Trophoblast cell (in vitro differentiated cells and primary cell): ENCODE data around the gene SLC22A23.
A peak's percentile ranks its signal among the peaks of the same experiment; 100 is the strongest.

Experiments used
- DNase-seq, 2 donors: peaks; one replicate each; pipeline ENCODE4 v3.0.0-alpha.2; 2016
- H2AFZ ChIP-seq: 2 replicates; pipeline ENCODE4 v1.6.1; 2013; ENCODE audit warnings: low read length, moderate library complexity, mild to moderate bottlenecking; ENCODE audit not compliant: insufficient read depth, poor library complexity
- H2AK5ac ChIP-seq: 2 replicates; pipeline ENCODE4 v1.6.1; 2013; ENCODE audit warnings: mild to moderate bottlenecking, low read length
- H2BK120ac ChIP-seq: 2 replicates; pipeline ENCODE4 v1.6.1; 2013; ENCODE audit warnings: low read length, mild to moderate bottlenecking, moderate library complexity; ENCODE audit not compliant: insufficient read depth, poor library complexity
- H2BK12ac ChIP-seq: 2 replicates; pipeline ENCODE4 v1.6.1; 2013; ENCODE audit warnings: mild to moderate bottlenecking, low read length, moderate library complexity
- H2BK5ac ChIP-seq: 2 replicates; pipeline ENCODE4 v1.6.1; 2013; ENCODE audit warnings: low read length, low read depth, moderate library complexity, mild to moderate bottlenecking; ENCODE audit not compliant: poor library complexity
- H3K14ac ChIP-seq: 2 replicates; pipeline ENCODE4 v1.6.1; 2013; ENCODE audit warnings: mild to moderate bottlenecking, low read length
- H3K18ac ChIP-seq: 2 replicates; pipeline ENCODE4 v1.6.1; 2013; ENCODE audit warnings: mild to moderate bottlenecking, low read length
- H3K23ac ChIP-seq: 2 replicates; pipeline ENCODE4 v1.6.1; 2013; ENCODE audit warnings: low read length
- H3K27ac ChIP-seq: 2 replicates; pipeline ENCODE4 v1.5.1; 2013; ENCODE audit warnings: low read depth, mild to moderate bottlenecking, inconsistent platforms, low read length, moderate library complexity
- H3K27me3 ChIP-seq: 2 replicates; pipeline ENCODE4 v1.6.1; 2013; ENCODE audit warnings: inconsistent platforms, mild to moderate bottlenecking, low read length, moderate library complexity; ENCODE audit not compliant: insufficient read depth
- H3K36me3 ChIP-seq, 2 experiments: 1 replicate in 1 of 2; 2 replicates in 1 of 2; pipeline ENCODE4 v1.6.1; 2013; ENCODE audit warnings: low read length in 2 of 2, mild to moderate bottlenecking in 2 of 2, moderate library complexity in 1 of 2; ENCODE audit not compliant: insufficient read depth in 2 of 2, control insufficient read depth in 1 of 2
- H3K4ac ChIP-seq: 2 replicates; pipeline ENCODE4 v1.6.1; 2013; ENCODE audit warnings: low read depth, mild to moderate bottlenecking, low read length, moderate library complexity
- H3K4me1 ChIP-seq, 2 experiments: 1 replicate in 1 of 2; 2 replicates in 1 of 2; pipeline ENCODE4 v1.6.1; 2013; ENCODE audit warnings: low read length in 2 of 2, mild to moderate bottlenecking in 2 of 2, moderate library complexity in 1 of 2; ENCODE audit not compliant: insufficient read depth in 2 of 2, control insufficient read depth in 1 of 2
- H3K4me2 ChIP-seq: 2 replicates; pipeline ENCODE4 v1.6.1; 2013; ENCODE audit warnings: inconsistent platforms, mild to moderate bottlenecking, low read length, moderate library complexity
- H3K4me3 ChIP-seq: 2 replicates; pipeline ENCODE4 v1.5.1; 2013; ENCODE audit warnings: mild to moderate bottlenecking, low read depth, low read length, inconsistent platforms
- H3K79me1 ChIP-seq: one replicate; pipeline ENCODE4 v1.6.1; 2013; ENCODE audit warnings: low read length
- H3K79me2 ChIP-seq: 2 replicates; pipeline ENCODE4 v1.6.1; 2013; ENCODE audit warnings: low read length, mild to moderate bottlenecking; ENCODE audit not compliant: control insufficient read depth, insufficient read depth, poor library complexity
- H3K9ac ChIP-seq: 2 replicates; pipeline ENCODE4 v1.6.1; 2013; ENCODE audit warnings: mild to moderate bottlenecking, low read length
- H3K9me3 ChIP-seq: 2 replicates; pipeline ENCODE4 v1.6.1; 2013; ENCODE audit warnings: low read depth, mild to moderate bottlenecking, control low read depth, inconsistent platforms, low read length; ENCODE audit not compliant: insufficient read depth
- H4K12ac ChIP-seq: 2 replicates; pipeline ENCODE4 v1.6.1; 2013; ENCODE audit warnings: low read depth, mild to moderate bottlenecking, low read length, moderate library complexity
- H4K8ac ChIP-seq: 2 replicates; pipeline ENCODE4 v1.6.1; 2013; ENCODE audit warnings: low read depth, mild to moderate bottlenecking, low read length, moderate library complexity
- H4K91ac ChIP-seq: one replicate; pipeline ENCODE4 v1.6.1; 2013; ENCODE audit warnings: low read depth, mild to moderate bottlenecking, low read length, moderate library complexity
- WGBS: extraction: QIAGEN DNeasy Blood & Tissue Kit; methylation state at CpG from one replicate; pipeline ENCODE4 v1.1.7; 2013; ENCODE audit warnings: missing lambda C conversion rate; ENCODE audit not compliant: insufficient read length, insufficient coverage; ENCODE audit errors: extremely low coverage; 5-methylcytosine and 5-hydroxymethylcytosine counted together

SLC22A23 gene

DNA sequence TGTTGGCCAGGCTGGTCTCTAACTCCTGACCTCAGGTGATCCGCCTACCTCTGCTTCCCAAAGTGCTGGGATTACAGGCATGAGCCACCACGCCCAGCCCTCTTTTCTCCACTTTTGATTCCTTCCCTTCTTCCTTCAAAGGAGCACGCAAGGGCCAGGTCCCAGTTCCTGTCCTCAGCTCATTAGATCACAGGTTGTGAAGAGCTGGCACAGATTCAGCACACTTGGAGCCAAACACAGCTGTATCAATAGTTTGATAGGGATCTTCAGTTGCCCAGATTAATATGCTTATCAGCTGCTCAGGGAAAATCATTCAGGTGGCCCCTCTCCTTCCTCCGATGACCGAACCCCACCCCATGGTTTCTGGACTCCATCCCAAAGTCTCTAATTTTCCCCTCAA lies 14.4 kb upstream of the SLC22A23 start:
- Histone ChIP-seq H4K12ac (no peak overlapping the region), H3K18ac (no peak overlapping the region), H3K4ac (peak overlapping the region; percentile 37), H3K36me3 (no peaks in the 10 kb centered on the region), H3K27ac (no peak overlapping the region), H3K4me1 (peaks cover 2 to 3% of the 10 kb centered on the region in 2 experiments), H2BK5ac (no peak overlapping the region), H3K4me3 (no peak overlapping the region), H3K14ac (no peak overlapping the region), H2BK120ac (no peak overlapping the region), H4K8ac (no peak overlapping the region), H3K79me1 (no peaks in the 10 kb centered on the region), H2AK5ac (peak overlapping the region; percentile 51), H2AFZ (no peak overlapping the region), H3K23ac (no peak overlapping the region), H4K91ac (no peak overlapping the region), H2BK12ac (peak overlapping the region; percentile 81), H3K9me3 (no peaks in the 10 kb centered on the region), H3K9ac (no peak overlapping the region), H3K27me3 (no peaks in the 10 kb centered on the region), H3K4me2 (no peak overlapping the region), H3K79me2 (no peaks in the 10 kb centered on the region)
- DNase-seq, result no peak
- no CpG with 5 or more reads among the region's 5 CpGs for WGBS

DNA sequence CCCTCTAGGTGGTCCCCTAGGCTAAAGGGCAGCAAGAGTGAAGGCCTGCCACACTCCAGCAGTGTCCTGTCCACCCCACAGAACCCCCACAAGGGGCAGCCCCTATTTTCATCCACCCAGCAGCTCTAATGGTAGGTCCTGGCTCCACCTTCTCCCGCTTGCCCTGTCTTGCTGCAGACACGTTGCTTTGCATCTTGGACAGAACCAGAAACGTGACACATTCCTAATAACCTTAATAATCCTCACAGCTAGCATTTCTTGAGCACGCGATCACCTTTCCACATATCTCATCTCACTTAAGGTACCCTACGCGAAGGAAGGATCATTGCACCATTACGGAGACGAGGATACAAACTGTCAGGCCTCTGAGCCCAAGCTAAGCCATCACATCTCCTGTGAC lies 11.7 kb upstream of the SLC22A23 start:
- Histone ChIP-seq H4K12ac (no peak overlapping the region), H3K9ac (no peak overlapping the region), H3K4me2 (no peak overlapping the region), H2BK12ac (no peak overlapping the region), H2AFZ (no peak overlapping the region), H3K27me3 (no peaks in the 10 kb centered on the region), H3K4me1 (peaks cover 2 to 3% of the 10 kb centered on the region in 2 experiments), H3K27ac (no peak overlapping the region), H3K4ac (no peak overlapping the region), H4K8ac (no peak overlapping the region), H3K9me3 (peaks cover 2% of the 10 kb centered on the region), H2BK5ac (no peak overlapping the region), H3K36me3 (peaks cover 0 to under 1% of the 10 kb centered on the region in 2 experiments), H3K79me1 (no peaks in the 10 kb centered on the region), H2AK5ac (no peak overlapping the region), H4K91ac (no peak overlapping the region), H3K18ac (no peak overlapping the region), H3K14ac (no peak overlapping the region), H3K4me3 (no peak overlapping the region), H3K23ac (no peak overlapping the region), H2BK120ac (no peak overlapping the region), H3K79me2 (no peaks in the 10 kb centered on the region)
- peak in 1 of 2 donors; percentile 47 for DNase-seq
- WGBS, result no CpG with 5 or more reads among the region's 9 CpGs

DNA sequence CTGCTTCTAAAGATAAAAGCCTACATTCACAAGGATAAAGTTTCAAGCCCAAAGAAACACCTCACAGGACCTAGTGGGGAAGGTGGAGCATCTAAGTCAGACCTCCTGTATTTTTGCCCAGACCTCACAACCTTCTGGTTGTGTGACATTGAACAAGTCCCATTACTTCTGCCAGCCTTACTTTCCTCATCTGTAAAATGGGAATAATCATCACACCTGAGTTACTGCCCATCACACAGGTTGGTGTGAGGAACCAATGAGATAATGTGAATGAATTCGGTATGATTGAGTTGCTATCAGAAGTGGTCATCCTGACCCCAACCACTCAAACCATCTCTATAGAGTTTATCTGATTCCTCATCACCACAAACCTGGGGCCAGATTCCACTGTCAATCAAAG lies 11.1 kb upstream of the SLC22A23 start:
- Histone ChIP-seq H2BK12ac (no peak overlapping the region), H2BK5ac (no peak overlapping the region), H3K23ac (no peak overlapping the region), H2AFZ (no peak overlapping the region), H3K36me3 (peaks cover 0 to 2% of the 10 kb centered on the region in 2 experiments), H2AK5ac (no peak overlapping the region), H4K8ac (no peak overlapping the region), H3K4me3 (no peak overlapping the region), H3K4me1 (peaks cover 0 to 3% of the 10 kb centered on the region in 2 experiments), H3K9me3 (peaks cover 2% of the 10 kb centered on the region), H2BK120ac (no peak overlapping the region), H3K79me2 (no peaks in the 10 kb centered on the region), H3K18ac (no peak overlapping the region), H3K4me2 (no peak overlapping the region), H4K91ac (no peak overlapping the region), H4K12ac (no peak overlapping the region), H3K4ac (no peak overlapping the region), H3K27me3 (no peaks in the 10 kb centered on the region), H3K27ac (no peak overlapping the region), H3K14ac (no peak overlapping the region), H3K79me1 (no peaks in the 10 kb centered on the region), H3K9ac (no peak overlapping the region)
- DNase-seq, result no peak
- WGBS, result no CpG with 5 or more reads among the region's 1 CpG

DNA sequence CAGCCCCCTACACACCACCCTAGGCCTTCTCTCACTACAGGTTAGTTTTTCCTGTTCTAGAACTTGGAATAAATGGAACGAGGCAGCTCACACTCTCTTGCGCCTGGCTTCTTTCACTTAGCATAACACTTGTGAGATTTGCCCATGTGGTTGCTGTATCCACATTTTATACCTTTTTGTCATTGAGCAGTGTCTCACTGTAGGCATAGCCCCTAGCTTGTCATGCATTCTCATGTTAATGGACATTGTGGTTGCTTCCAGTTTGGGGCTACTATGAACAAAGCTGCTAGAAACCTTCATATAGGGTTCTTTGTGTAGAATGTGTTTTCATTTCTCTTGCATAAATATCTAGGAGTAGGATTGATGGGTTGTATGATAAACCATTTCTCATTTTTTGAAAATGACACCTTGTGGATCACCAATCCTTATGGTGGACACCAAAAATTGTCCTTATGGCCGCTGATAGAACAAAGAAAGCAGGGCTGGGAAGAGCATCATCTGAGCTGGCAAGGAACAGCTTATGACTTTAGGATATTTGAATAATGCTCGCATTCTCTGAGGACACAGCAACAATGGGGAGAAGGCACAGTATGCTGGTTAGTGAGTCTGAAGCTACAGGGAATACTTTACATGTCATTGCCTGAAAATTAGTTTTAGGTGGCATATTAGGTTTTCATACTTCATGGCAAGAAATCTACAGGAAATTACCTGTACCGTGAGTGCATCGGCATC lies 9.8 kb upstream of the SLC22A23 start:
- no peak overlapping the region for H3K27ac ChIP-seq
- no CpG with 5 or more reads among the region's 6 CpGs for WGBS
- no peak overlapping the region for H2BK5ac ChIP-seq

More for the DNA sequence above, 9.8 kb upstream of the SLC22A23 start:
- no peak overlapping the region for H2BK120ac ChIP-seq
- peaks cover 0 to 2% of the 10 kb centered on the region in 2 experiments for H3K36me3 ChIP-seq
- peaks cover 2% of the 10 kb centered on the region for H3K9me3 ChIP-seq
- H3K27me3 ChIP-seq, result no peaks in the 10 kb centered on the region
- no peak overlapping the region for H2BK12ac ChIP-seq
- no peak overlapping the region for H3K4ac ChIP-seq
- no peak overlapping the region for H3K4me3 ChIP-seq
- H4K8ac ChIP-seq, result no peak overlapping the region
- H3K79me1 ChIP-seq, result no peaks in the 10 kb centered on the region
- H3K18ac ChIP-seq, result no peak overlapping the region
- no peak overlapping the region for H2AFZ ChIP-seq
- H4K91ac ChIP-seq, result no peak overlapping the region
- H3K4me1 ChIP-seq, result peaks cover 0 to 3% of the 10 kb centered on the region in 2 experiments
- DNase-seq, result no peak
- H3K4me2 ChIP-seq, result no peak overlapping the region
- no peak overlapping the region for H2AK5ac ChIP-seq
- no peak overlapping the region for H3K14ac ChIP-seq
- H3K79me2 ChIP-seq, result no peaks in the 10 kb centered on the region
- no peak overlapping the region for H3K9ac ChIP-seq
- no peak overlapping the region for H3K23ac ChIP-seq
- no peak overlapping the region for H4K12ac ChIP-seq
